Neutrophil (primary cell): ENCODE results near the gene PGAM1.

Experiments
- H3K27ac ChIP-seq: fragments of 200-600 bp; sonication (generic); 2 replicates; pipeline ENCODE4 v1.5.1; 2016; ENCODE audit warnings: mild to moderate bottlenecking, moderate library complexity
- H3K27me3 ChIP-seq: fragments of 200-600 bp; sonication (generic); 2 replicates; pipeline ENCODE4 v1.6.0; 2016; ENCODE audit warnings: mild to moderate bottlenecking
- H3K36me3 ChIP-seq: fragments of 200-600 bp; sonication (generic); 2 replicates; pipeline ENCODE4 v1.5.1; 2017
- H3K4me1 ChIP-seq, 2 experiments: fragments of 200-600 bp in 1 of 2; sonication (generic) in 1 of 2; 1 replicate in 1 of 2; 2 replicates in 1 of 2; pipeline versions ENCODE4 v1.5.1 to v1.6.1; 2013 to 2016; ENCODE audit warnings: low read depth in 1 of 2, low read length in 1 of 2, mild to moderate bottlenecking in 1 of 2, moderate library complexity in 1 of 2; ENCODE audit not compliant: control insufficient read depth in 1 of 2, insufficient read depth in 1 of 2
- H3K4me3 ChIP-seq, 2 experiments: fragments of 200-600 bp in 1 of 2; sonication (generic) in 1 of 2; 1 replicate in 1 of 2; 2 replicates in 1 of 2; pipeline ENCODE4 v1.5.1; 2013 to 2016; ENCODE audit warnings: low read depth in 1 of 2, low read length in 1 of 2, mild to moderate bottlenecking in 1 of 2, moderate library complexity in 1 of 2
- H3K9me3 ChIP-seq: fragments of 200-600 bp; sonication (generic); 2 replicates; pipeline ENCODE4 v1.5.1; 2016
- CTCF ChIP-seq: fragments of 200-600 bp; sonication (generic); IDR thresholded peaks from 2 replicates; pipeline ENCODE4 v1.5.1; 2016; ENCODE audit warnings: antibody characterized with exemption

PGAM1 gene

GRCh38 chr10:97462309-97462708 is 36.3 kb downstream of the PGAM1 start:
- Histone ChIP-seq H3K4me1 (peaks cover 0 to 10% of the 10 kb centered on the region in 2 experiments), H3K9me3 (no peaks in the 10 kb centered on the region), H3K27ac (no peak overlapping the region), H3K27me3 (no peaks in the 10 kb centered on the region), H3K4me3 (no peak overlapping the region), H3K36me3 (peaks cover 80% of the 10 kb centered on the region)
- TF ChIP-seq CTCF, result no peak

GRCh38 chr10:97463363-97464132 is 37.6 kb downstream of the PGAM1 start:
- H3K4me1 ChIP-seq, result peaks cover 0 to 10% of the 10 kb centered on the region in 2 experiments
- H3K27me3 ChIP-seq, result no peaks in the 10 kb centered on the region
- TF ChIP-seq CTCF, result peak; percentile 82
- no peaks in the 10 kb centered on the region for H3K9me3 ChIP-seq
- H3K27ac ChIP-seq, result peak overlapping the region; percentile 68
- H3K36me3 ChIP-seq, result peaks cover 80% of the 10 kb centered on the region
- no peak overlapping the region for H3K4me3 ChIP-seq

GRCh38 chr10:97464226-97464625 is 38.2 kb downstream of the PGAM1 start:
- H3K27me3 ChIP-seq, result no peaks in the 10 kb centered on the region

GRCh38 chr10:97465982-97466381 is 40.0 kb downstream of the PGAM1 start:
- Histone ChIP-seq H3K36me3 (peaks cover 80% of the 10 kb centered on the region), H3K9me3 (no peaks in the 10 kb centered on the region), H3K4me1 (peaks cover 0 to 10% of the 10 kb centered on the region in 2 experiments), H3K4me3 (no peak overlapping the region), H3K27ac (no peak overlapping the region), H3K27me3 (no peaks in the 10 kb centered on the region)
- no peak for TF ChIP-seq CTCF

More at GRCh38 chr10:97464226-97464625, 38.2 kb downstream of the PGAM1 start:
- no peak for TF ChIP-seq CTCF
- Histone ChIP-seq H3K4me1 (peaks cover 0 to 10% of the 10 kb centered on the region in 2 experiments), H3K4me3 (no peak overlapping the region), H3K27ac (peak overlapping the region; percentile 68), H3K9me3 (no peaks in the 10 kb centered on the region), H3K36me3 (peaks cover 80% of the 10 kb centered on the region)

- Histone ChIP-seq H3K4me3 (no peak overlapping the region), H3K9me3 (no peaks in the 10 kb centered on the region), H3K36me3 (peaks cover 77% of the 10 kb centered on the region), H3K4me1 (peaks cover 0 to 10% of the 10 kb centered on the region in 2 experiments), H3K27me3 (no peaks in the 10 kb centered on the region), H3K27ac (no peak overlapping the region)
- TF ChIP-seq CTCF, result no peak
Measured at GRCh38 chr10:97466755-97467154, 40.8 kb downstream of the PGAM1 start.
